ENCODE data around the gene NRP1.

NRP1 gene

DNA sequence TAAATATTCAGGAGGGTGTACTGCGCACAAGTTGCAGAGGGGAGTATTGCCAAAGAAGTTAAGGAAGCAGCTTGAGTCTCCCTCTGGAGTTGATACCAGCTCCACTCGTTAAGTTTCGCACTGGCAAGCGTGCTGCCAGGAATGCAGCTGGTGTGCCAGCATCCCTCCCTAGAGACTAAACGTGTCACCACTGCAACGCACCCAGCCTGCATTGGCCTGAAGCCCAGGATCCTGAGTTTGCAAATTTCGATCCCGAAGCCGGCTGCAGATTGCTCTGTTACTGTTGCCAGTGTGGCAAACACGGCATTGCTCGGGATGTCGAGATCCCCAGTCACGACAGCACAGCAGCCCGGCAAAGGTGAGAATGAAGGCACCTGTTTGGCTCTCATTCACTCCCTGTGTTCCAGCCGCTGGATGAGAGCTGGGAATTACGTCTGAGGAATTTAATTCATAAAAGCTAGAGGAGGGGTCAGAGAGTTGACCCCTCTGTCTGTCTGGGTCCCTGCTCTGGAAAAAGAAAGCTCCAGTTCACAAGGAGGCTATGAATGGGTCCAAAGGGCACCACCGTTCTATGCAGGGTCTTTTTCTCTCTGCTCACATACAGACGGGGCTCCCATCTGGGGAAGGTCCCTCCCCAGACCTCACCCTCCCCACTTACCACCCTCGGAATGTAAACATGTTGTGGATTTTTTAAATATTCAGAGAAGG lies 61.0 kb downstream of the NRP1 start (continued):
- peak; percentile 37; the same call in 1 of the 2 replicates for TF ChIP-seq CREB5 (CRISPR knock-in tag; IDR thresholded peaks at IDR 0.05; ENCODE audit: low read depth)
- no peak for TF ChIP-seq ZNF70 (CRISPR knock-in tag; IDR thresholded peaks at IDR 0.05)
- TF ChIP-seq, protein P1, sequence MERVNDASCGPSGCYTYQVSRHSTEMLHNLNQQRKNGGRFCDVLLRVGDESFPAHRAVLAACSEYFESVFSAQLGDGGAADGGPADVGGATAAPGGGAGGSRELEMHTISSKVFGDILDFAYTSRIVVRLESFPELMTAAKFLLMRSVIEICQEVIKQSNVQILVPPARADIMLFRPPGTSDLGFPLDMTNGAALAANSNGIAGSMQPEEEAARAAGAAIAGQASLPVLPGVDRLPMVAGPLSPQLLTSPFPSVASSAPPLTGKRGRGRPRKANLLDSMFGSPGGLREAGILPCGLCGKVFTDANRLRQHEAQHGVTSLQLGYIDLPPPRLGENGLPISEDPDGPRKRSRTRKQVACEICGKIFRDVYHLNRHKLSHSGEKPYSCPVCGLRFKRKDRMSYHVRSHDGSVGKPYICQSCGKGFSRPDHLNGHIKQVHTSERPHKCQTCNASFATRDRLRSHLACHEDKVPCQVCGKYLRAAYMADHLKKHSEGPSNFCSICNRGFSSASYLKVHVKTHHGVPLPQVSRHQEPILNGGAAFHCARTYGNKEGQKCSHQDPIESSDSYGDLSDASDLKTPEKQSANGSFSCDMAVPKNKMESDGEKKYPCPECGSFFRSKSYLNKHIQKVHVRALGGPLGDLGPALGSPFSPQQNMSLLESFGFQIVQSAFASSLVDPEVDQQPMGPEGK (CRISPR knock-in tag; IDR thresholded peaks at IDR 0.05; ENCODE audit: borderline replicate concordance) = no peak
- no peak for TF ChIP-seq ZC3H10 (CRISPR knock-in tag; IDR thresholded peaks at IDR 0.05)

GRCh38 chr10:33272635-33273034 lies 61.8 kb downstream of the NRP1 start:
- ATAC-seq = peak; percentile 21
- TF ChIP-seq ISL1 (CRISPR knock-in tag; IDR thresholded peaks at IDR 0.05) (no peak), BACH2 (CRISPR knock-in tag; IDR thresholded peaks at IDR 0.05; ENCODE audit: borderline replicate concordance) (no peak), CSDC2 (CRISPR knock-in tag; IDR thresholded peaks at IDR 0.05) (no peak), ESRRG (CRISPR knock-in tag; IDR thresholded peaks at IDR 0.05) (no peak), RARB (CRISPR knock-in tag; IDR thresholded peaks at IDR 0.05) (no peak), ZFP30 (CRISPR knock-in tag; IDR thresholded peaks at IDR 0.05) (no peak)
- TF ChIP-seq, protein P2, sequence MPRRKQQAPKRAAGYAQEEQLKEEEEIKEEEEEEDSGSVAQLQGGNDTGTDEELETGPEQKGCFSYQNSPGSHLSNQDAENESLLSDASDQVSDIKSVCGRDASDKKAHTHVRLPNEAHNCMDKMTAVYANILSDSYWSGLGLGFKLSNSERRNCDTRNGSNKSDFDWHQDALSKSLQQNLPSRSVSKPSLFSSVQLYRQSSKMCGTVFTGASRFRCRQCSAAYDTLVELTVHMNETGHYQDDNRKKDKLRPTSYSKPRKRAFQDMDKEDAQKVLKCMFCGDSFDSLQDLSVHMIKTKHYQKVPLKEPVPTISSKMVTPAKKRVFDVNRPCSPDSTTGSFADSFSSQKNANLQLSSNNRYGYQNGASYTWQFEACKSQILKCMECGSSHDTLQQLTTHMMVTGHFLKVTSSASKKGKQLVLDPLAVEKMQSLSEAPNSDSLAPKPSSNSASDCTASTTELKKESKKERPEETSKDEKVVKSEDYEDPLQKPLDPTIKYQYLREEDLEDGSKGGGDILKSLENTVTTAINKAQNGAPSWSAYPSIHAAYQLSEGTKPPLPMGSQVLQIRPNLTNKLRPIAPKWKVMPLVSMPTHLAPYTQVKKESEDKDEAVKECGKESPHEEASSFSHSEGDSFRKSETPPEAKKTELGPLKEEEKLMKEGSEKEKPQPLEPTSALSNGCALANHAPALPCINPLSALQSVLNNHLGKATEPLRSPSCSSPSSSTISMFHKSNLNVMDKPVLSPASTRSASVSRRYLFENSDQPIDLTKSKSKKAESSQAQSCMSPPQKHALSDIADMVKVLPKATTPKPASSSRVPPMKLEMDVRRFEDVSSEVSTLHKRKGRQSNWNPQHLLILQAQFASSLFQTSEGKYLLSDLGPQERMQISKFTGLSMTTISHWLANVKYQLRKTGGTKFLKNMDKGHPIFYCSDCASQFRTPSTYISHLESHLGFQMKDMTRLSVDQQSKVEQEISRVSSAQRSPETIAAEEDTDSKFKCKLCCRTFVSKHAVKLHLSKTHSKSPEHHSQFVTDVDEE (CRISPR knock-in tag; IDR thresholded peaks at IDR 0.05) = no peak

DNA sequence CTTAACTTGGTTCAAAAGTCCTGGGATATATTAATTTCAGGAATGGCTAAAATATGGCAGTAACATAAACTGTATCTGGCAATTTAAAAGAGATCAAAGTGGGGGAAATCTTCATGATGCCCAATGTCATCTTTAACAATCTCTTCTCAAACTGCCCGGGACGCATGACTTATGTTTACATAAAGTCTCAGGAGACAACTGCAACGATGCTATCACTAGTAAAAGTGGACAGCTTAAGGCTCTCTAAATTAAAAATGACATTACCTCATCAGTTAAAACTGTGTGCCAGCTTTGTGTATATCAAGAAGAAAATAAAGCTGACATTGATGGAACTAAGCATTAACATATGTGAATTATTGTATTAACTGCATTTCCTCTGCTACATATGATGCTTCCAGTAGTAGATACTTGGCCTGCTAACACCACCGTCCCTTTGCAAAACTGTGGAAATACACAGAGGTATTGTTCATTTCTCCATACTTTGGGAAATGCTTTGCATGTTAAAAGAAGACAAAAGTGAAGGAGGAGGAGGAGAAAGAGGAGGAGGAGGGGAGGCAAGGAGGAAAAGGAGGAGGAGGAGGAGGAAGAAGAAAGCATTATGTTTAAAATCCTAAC lies 62.4 kb downstream of the NRP1 start:
- TF ChIP-seq BACH2 (CRISPR knock-in tag; IDR thresholded peaks at IDR 0.05; ENCODE audit: borderline replicate concordance) (no peak), CSDC2 (CRISPR knock-in tag; IDR thresholded peaks at IDR 0.05) (no peak), ISL1 (CRISPR knock-in tag; IDR thresholded peaks at IDR 0.05) (peak; percentile 96), SNAI2 (CRISPR knock-in tag; IDR thresholded peaks at IDR 0.05) (0 out of 2 replicates have a peak, but pooled peaks have one; percentile 10), ZFP3 (CRISPR knock-in tag; IDR thresholded peaks at IDR 0.05) (no peak), TOX (CRISPR knock-in tag; IDR thresholded peaks at IDR 0.05; ENCODE audit: borderline replicate concordance) (peak; percentile 83), CREB5 (CRISPR knock-in tag; IDR thresholded peaks at IDR 0.05; ENCODE audit: low read depth) (peak; percentile 99), ZC3H10 (CRISPR knock-in tag; IDR thresholded peaks at IDR 0.05) (peak; percentile 88), RARB (CRISPR knock-in tag; IDR thresholded peaks at IDR 0.05) (peak; percentile 90), ZFP30 (CRISPR knock-in tag; IDR thresholded peaks at IDR 0.05) (no peak), ESRRG (CRISPR knock-in tag; IDR thresholded peaks at IDR 0.05) (peak; percentile 27; the same call in 1 of the 2 replicates)
- TF ChIP-seq, protein P1 (CRISPR knock-in tag; IDR thresholded peaks at IDR 0.05; ENCODE audit: borderline replicate concordance) = peak; percentile 58; the same call in 1 of the 2 replicates
- TF ChIP-seq, protein P3, sequence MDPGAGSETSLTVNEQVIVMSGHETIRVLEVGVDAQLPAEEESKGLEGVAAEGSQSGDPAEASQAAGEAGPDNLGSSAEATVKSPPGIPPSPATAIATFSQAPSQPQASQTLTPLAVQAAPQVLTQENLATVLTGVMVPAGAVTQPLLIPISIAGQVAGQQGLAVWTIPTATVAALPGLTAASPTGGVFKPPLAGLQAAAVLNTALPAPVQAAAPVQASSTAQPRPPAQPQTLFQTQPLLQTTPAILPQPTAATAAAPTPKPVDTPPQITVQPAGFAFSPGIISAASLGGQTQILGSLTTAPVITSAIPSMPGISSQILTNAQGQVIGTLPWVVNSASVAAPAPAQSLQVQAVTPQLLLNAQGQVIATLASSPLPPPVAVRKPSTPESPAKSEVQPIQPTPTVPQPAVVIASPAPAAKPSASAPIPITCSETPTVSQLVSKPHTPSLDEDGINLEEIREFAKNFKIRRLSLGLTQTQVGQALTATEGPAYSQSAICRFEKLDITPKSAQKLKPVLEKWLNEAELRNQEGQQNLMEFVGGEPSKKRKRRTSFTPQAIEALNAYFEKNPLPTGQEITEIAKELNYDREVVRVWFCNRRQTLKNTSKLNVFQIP (CRISPR knock-in tag; IDR thresholded peaks at IDR 0.05; ENCODE audit: borderline replicate concordance, low read depth) = 0 out of 2 replicates have a peak, but pooled peaks have one; percentile 31
- peak; percentile 59 for ATAC-seq
